Choroid plexus epithelial cell (primary cell): ENCODE measurements around the gene C1RL.

Source experiments
- DNase-seq: peaks from one replicate; pipeline ENCODE4 v3.0.0-alpha.2; 2010; ENCODE audit warnings: low read depth
- H3K4me3 ChIP-seq: 2 replicates; pipeline ENCODE4 v1.5.1; 2011; ENCODE audit warnings: low read depth, mild to moderate bottlenecking, control low read depth, low read length, moderate library complexity
- TF ChIP-seq, protein P1 (sequence below): conservative IDR thresholded peaks from 2 replicates; pipeline ENCODE4 v1.5.1; 2011; ENCODE audit warnings: low read depth, mild to moderate bottlenecking, control low read depth, inconsistent platforms, low read length, moderate library complexity

Gene C1RL

DNA sequence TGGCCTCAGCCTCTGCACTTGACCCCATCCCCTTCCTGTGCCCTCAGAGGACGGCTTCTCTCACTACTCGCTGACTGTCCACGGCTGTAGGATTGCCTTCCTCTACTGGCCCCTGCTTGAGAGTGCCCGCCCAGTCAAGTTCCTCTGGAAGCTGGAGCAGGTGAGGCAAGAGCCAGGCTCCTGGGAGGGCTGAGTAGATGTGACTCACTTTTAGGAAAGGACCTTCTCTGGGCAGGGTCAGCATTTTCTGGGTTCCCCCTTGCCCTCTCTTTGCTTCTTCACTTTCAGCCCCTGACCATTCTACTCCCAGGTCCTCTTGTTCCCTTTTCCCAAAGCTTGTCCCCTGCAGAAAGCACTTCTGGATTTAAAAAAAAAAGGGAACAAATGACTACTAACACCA lies 28.9 kb upstream of the C1RL start:
- peak; percentile 5 for DNase-seq
- no peak overlapping the region for H3K4me3 ChIP-seq
- TF ChIP-seq, protein P1, sequence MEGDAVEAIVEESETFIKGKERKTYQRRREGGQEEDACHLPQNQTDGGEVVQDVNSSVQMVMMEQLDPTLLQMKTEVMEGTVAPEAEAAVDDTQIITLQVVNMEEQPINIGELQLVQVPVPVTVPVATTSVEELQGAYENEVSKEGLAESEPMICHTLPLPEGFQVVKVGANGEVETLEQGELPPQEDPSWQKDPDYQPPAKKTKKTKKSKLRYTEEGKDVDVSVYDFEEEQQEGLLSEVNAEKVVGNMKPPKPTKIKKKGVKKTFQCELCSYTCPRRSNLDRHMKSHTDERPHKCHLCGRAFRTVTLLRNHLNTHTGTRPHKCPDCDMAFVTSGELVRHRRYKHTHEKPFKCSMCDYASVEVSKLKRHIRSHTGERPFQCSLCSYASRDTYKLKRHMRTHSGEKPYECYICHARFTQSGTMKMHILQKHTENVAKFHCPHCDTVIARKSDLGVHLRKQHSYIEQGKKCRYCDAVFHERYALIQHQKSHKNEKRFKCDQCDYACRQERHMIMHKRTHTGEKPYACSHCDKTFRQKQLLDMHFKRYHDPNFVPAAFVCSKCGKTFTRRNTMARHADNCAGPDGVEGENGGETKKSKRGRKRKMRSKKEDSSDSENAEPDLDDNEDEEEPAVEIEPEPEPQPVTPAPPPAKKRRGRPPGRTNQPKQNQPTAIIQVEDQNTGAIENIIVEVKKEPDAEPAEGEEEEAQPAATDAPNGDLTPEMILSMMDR, result no peak

DNA sequence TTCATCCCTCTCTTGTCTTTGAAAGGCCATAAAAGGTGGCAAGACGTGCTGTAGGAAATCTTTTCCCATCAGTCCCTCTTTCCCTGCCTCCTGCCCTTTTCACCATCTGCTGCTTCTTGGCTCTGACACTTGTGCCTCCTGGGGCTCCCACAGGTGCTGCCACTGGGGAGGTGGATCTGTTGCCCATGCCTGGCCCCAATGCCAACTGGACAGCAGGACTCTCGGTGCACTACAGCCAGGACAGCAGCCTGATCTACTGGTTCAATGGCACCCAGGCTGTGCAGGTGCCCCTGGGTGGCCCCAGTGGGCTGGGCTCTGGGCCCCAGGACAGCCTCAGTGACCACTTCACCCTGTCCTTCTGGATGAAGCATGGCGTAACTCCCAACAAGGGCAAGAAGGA lies 27.7 kb upstream of the C1RL start:
- H3K4me3 ChIP-seq, result no peak overlapping the region
- TF ChIP-seq, protein P1, result no peak
- no peak for DNase-seq

DNA sequence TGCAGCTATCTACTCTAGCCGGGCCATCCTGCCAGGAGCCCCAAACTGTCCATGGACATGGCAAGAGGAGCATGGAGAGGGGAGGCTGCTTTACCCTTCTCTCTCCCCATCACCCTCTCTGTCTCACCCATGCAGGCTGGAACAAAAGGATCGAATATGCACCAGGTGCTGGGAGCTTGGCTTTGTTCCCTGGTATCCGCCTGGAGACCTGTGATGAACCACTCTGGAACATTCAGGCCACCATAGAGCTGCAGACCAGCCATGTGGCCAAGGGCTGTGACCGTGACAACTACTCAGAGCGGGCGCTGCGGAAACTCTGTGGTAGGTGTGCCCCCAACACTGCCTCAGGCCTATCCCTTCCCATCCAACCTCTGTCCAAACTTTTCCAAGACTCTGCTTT lies 27.1 kb upstream of the C1RL start:
- TF ChIP-seq, protein P1, result no peak
- DNase-seq, result no peak
- H3K4me3 ChIP-seq, result no peak overlapping the region

DNA sequence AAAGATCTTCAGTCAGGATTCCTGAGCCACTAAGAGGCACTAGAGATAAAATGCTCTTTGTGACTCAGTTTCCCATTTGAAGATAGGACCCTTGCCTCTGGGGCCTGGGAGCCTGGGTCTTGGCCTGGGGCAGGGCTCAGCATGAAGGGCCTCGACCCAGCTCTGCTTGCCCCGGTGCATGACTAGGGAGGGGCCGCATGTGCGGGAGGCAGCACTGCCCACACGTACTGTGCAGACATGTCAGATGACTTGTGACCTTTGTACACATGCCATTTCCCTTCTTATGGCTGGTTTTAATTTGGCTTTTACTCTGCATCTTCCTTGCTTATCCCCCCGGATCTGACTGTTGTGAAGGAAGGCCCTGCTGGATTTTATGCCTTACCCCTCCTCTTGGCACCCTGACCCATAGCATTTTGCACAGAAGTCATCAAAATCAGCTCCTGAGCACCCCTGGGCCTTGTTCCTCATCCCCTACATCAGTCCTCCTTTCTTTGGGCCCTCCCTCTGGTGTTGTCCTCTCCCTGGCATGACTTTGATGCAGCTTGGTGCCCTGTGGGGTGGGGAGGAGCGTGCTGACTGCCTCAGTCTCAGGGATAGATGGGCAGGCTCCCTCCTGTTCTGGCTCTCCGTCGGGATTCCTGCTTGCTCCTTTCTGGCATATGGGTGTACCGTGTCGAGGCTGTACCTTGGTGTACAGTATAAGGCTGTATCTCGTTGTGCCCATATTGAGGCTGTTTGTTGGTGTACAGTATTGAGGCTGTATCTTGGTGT lies 25.6 kb upstream of the C1RL start:
- DNase-seq, result no peak
- TF ChIP-seq, protein P1, result no peak
- no peak overlapping the region for H3K4me3 ChIP-seq

DNA sequence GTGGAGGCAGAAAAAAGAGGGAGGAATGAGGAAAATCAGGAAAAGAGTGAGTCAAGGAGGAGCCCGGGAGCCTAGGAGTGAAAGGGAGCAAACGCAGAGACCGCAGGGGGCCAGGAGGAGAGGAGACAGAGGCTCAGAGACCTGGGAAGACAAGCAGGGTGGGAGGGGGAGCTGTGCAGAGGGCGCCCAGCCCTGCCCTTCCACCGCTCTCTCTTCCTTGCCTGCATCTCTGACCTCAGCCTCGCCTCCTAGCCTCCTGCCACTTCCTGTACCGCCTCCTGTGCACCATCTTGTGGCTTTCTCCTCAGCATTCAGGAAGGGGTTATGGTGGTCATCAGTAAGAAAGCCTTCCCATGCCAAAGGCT lies 22.5 kb upstream of the C1RL start:
- peak overlapping the region; percentile 75 for H3K4me3 ChIP-seq
- DNase-seq, result no peak
- TF ChIP-seq, protein P1, result no peak

DNA sequence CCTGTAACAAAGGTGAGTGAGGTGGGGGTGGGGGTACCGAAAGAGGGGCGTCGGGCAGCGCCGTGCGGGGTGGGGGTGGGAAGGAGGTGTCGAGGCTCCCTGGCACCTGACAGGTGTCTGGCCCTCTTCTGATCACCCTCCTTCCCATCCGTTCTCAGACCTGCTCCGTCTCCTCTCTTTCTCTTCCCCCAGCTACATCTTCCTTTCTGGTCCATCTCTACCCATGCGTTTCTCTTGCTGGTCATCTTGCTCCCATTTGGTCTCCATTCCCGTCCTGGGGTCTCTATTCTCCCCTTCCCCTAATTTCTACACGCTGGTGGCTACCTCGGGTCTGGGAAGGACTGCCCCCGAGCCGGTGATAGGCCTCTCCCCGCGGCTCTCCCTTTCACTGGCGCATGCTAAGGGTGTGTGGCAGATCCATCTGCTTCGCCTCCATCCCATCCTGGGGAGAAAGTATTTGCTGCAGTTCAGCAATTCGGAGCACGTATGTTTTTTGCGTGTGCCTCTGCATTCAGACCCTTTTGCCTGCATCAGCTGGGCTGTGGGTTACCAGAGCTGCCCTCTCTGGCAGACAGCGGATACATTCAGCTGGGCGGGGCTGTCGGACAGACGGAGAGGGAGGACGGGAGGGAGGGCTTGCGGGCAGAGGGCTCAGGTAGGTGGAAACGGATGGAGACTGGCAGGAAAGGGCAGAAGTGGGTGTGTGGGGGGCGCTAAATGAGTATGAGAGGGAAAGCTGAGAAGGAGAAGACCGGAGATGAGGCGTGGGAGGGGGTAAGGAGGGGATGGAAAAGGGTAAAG lies 21.9 kb upstream of the C1RL start:
- peak; percentile 63 for DNase-seq
- peak overlapping the region; percentile 75 for H3K4me3 ChIP-seq
- TF ChIP-seq, protein P1, result peak; percentile 15
